H7 (cell line): ENCODE data around the gene SAMD7. TPM values are rescaled to one million over a fixed set of nuclear protein-coding genes. Genes with fewer than 3 reads are reported as not detected.
A peak's percentile ranks its signal among the peaks of the same experiment; 100 is the strongest.

Experiments used
- DNase-seq: peaks from one replicate; pipeline ENCODE4 v3.0.0; 2012
- H3K27me3 ChIP-seq: 2 replicates; pipeline ENCODE4 v1.6.0; 2011; ENCODE audit warnings: mild to moderate bottlenecking, low read length; ENCODE audit not compliant: control insufficient read depth, insufficient read depth
- H3K36me3 ChIP-seq: replicated peaks from 2 replicates; pipeline ENCODE4 v1.5.1; 2011; ENCODE audit warnings: low read length; ENCODE audit not compliant: control insufficient read depth, insufficient read depth
- H3K4me3 ChIP-seq: 2 replicates; pipeline ENCODE4 v1.5.1; 2011; ENCODE audit warnings: low read depth, mild to moderate bottlenecking, control low read depth, low read length, moderate library complexity; ENCODE audit not compliant: insufficient read depth
- total RNA-seq: library from RNA; depleted of rRNA; stranded (reverse); fragments of >200 nt; shearing (Covaris generic); gene quantifications from 2 replicates; pipeline ENCODE4 v1.2.3, GENCODE V29; 2014; rRNA removed

Gene SAMD7
- total RNA-seq, 1 experiment from 2014 or later, result not detected

- peak; percentile 82 for DNase-seq
- Histone ChIP-seq H3K4me3 (peak overlapping the region; percentile 93), H3K27me3 (no peaks in the 10 kb centered on the region), H3K36me3 (no peaks in the 10 kb centered on the region)
These were observed 55.9 kb downstream of the SAMD7 start for GRCh38 chr3:169966951-169967915.

- no peak for DNase-seq
- Histone ChIP-seq H3K4me3 (no peak overlapping the region), H3K27me3 (no peaks in the 10 kb centered on the region), H3K36me3 (no peaks in the 10 kb centered on the region)
These were observed 57.0 kb downstream of the SAMD7 start for GRCh38 chr3:169968224-169968885.

GRCh38 chr3:169969174-169970095 lies 58.1 kb downstream of the SAMD7 start:
- no peaks in the 10 kb centered on the region for H3K36me3 ChIP-seq
- DNase-seq, result no peak
- no peaks in the 10 kb centered on the region for H3K27me3 ChIP-seq
- no peak overlapping the region for H3K4me3 ChIP-seq

- Histone ChIP-seq H3K36me3 (no peaks in the 10 kb centered on the region; the same call in 1 of the 2 replicates), H3K4me3 (no peak overlapping the region), H3K27me3 (no peaks in the 10 kb centered on the region)
- no peak for DNase-seq
These were observed 59.5 kb downstream of the SAMD7 start for GRCh38 chr3:169970847-169971246.

- no peak for DNase-seq
- no peak overlapping the region for H3K4me3 ChIP-seq
- H3K36me3 ChIP-seq, result peaks cover 2% of the 10 kb centered on the region; the same call in 1 of the 2 replicates
- H3K27me3 ChIP-seq, result no peaks in the 10 kb centered on the region
These were observed 60.1 kb downstream of the SAMD7 start for GRCh38 chr3:169971522-169971921.

- no peak overlapping the region for H3K4me3 ChIP-seq
- no peaks in the 10 kb centered on the region for H3K27me3 ChIP-seq
- DNase-seq, result no peak
- H3K36me3 ChIP-seq, result peaks cover 15% of the 10 kb centered on the region
These were observed 68.7 kb downstream of the SAMD7 start for GRCh38 chr3:169980055-169980454.

GRCh38 chr3:169984292-169984691 lies 72.9 kb downstream of the SAMD7 start:
- peaks cover 11% of the 10 kb centered on the region for H3K36me3 ChIP-seq
- DNase-seq, result no peak
- no peak overlapping the region for H3K4me3 ChIP-seq
- no peaks in the 10 kb centered on the region for H3K27me3 ChIP-seq

Other genes starting within 250 kb of the SAMD7 start
- 17.7 and 22.9 TPM in 2 replicates for gene MECOM, start 247.9 kb upstream of the SAMD7 start, total RNA-seq
- gene TERC, start 146.5 kb upstream of the SAMD7 start, total RNA-seq, result 217 and 361 TPM in 2 replicates
- 3.2 and 3.3 TPM in 2 replicates for gene ACTRT3, start 142.0 kb upstream of the SAMD7 start, total RNA-seq
- gene MYNN, start 138.2 kb upstream of the SAMD7 start, total RNA-seq, result 19.5 and 22.4 TPM in 2 replicates
- 0.15 TPM in 1 of 2 replicates, not detected in the other for gene LRRIQ4, start 98.7 kb upstream of the SAMD7 start, total RNA-seq
- gene LRRC34, start 98.7 kb upstream of the SAMD7 start, total RNA-seq, result 4.2 and 8.5 TPM in 2 replicates
- not detected in 2 replicates for gene LRRC31, start 41.6 kb upstream of the SAMD7 start, total RNA-seq
- gene SEC62, start 55.2 kb downstream of the SAMD7 start, total RNA-seq, result 11.9 and 15.7 TPM in 2 replicates
- 15.4 and 33.1 TPM in 2 replicates for gene GPR160, start 126.4 kb downstream of the SAMD7 start, total RNA-seq